ENCODE data around the gene TOP3B.

- TF ChIP-seq REST (IDR thresholded peaks at IDR 0.05; ENCODE audit: low read depth) (no peak), EGR1 (IDR thresholded peaks at IDR 0.05) (no peak), MAX (IDR thresholded peaks at IDR 0.05) (no peak), EP300 (IDR thresholded peaks at IDR 0.05; ENCODE audit: borderline replicate concordance) (no peak), NFIC (IDR thresholded peaks at IDR 0.05) (no peak), CEBPB (IDR thresholded peaks at IDR 0.05) (no peak), TCF12 (IDR thresholded peaks at IDR 0.05; ENCODE audit: low read depth) (no peak), USF1 (IDR thresholded peaks at IDR 0.05) (no peak), YY1 (IDR thresholded peaks at IDR 0.05; ENCODE audit: low read depth) (no peak), RAD21 (IDR thresholded peaks at IDR 0.05; ENCODE audit: low read depth) (no peak), TAF1 (IDR thresholded peaks at IDR 0.05; ENCODE audit: low read depth) (no peak)
These were observed 18.8 kb downstream of the TOP3B start for GRCh38 chr22:21963790-21964211.

All from Ishikawa (cell line).